ENCODE data around the gene TSPAN18.

TSPAN18 gene

DNA sequence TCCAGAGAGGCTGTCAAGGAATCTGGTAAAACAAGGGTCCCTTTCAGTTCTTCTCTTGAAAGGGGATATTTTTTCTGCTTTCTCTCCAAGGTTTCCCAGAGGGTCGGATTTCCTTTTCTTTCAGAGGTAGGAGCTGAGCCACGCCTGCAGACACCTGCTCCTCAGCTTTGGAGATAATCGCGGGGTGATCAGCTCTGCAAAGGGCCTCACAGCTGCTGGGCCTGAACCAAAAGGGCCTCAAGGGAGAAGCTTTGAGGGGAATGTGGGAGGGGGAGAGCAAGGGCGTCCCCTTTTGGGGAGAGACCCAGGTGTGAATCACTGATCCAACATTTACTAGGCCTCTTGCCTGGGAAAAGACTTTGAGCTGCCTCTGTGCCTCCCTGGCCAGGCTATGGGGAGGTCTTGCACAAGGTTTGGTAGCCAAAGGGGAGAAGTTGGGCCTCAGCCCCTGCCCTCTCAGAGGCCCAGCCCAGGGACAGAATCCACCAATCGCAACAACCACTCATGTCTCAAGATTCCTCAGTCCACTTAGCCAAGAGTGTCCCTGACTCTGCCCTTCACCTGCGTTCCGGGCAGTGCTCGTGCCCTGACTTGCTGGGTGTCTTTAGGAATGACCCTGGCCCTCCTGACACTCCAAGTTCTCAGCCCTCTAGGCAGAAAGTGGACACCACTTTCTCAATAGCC is 237.9 kb downstream of the TSPAN18 start:
- no peak for DNase-seq (ENCODE audit: low read depth)
- no peak for TF ChIP-seq CTCF (conservative IDR thresholded peaks at IDR 0.05; ENCODE audit: low read length)
- H3K4me3 ChIP-seq (ENCODE audit: low read length), result no peak overlapping the region

DNA sequence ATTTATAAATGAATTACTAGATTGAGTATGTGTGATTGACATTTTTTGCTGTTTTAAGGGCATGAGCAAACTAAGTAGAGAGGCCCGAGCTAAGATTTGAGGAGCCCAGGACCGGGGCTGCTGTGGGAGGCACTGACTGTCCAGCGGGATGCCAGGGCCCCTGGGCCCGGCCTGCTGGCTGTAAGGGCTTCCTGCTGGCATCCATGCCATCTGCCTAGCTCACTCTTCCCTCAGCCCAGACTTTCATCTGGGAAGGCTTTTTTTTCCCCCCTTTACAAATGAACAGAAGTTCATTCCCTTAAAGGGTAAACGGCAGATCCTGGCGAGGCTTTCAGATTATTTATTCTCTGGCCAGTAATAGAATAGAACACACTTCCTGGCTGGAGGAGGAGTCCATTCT is 239.9 kb downstream of the TSPAN18 start:
- no peak for TF ChIP-seq CTCF (conservative IDR thresholded peaks at IDR 0.05; ENCODE audit: low read length)
- DNase-seq (ENCODE audit: low read depth), result no peak
- H3K4me3 ChIP-seq (ENCODE audit: low read length), result no peak overlapping the region

GRCh38 chr11:44967930-44968496 is 241.3 kb downstream of the TSPAN18 start:
- DNase-seq (ENCODE audit: low read depth), result no peak
- H3K4me3 ChIP-seq (ENCODE audit: low read length), result no peak overlapping the region
- no peak for TF ChIP-seq CTCF (conservative IDR thresholded peaks at IDR 0.05; ENCODE audit: low read length)

DNA sequence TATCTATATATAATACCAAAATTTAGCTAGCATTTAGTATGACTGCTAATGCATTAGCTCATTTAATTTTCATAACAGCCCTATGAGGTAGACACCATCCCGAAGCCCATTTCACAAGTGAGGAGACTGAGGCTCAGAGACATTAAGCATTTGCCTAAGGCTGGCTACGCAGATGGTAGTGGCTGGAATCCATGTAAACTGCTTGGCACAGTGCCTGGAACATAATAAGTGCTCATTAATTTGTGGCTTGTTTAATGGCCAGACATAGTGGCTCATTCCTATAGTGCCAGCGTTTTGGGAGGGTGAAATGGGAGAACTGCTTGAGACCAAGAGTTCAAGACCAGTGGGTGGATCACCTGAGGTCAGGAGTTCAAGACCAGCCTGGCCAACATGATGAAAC is 241.7 kb downstream of the TSPAN18 start:
- no peak for TF ChIP-seq CTCF (conservative IDR thresholded peaks at IDR 0.05; ENCODE audit: low read length)
- no peak overlapping the region for H3K4me3 ChIP-seq (ENCODE audit: low read length)
- no peak for DNase-seq (ENCODE audit: low read depth)

GRCh38 chr11:44969651-44970252 is 243.0 kb downstream of the TSPAN18 start:
- H3K4me3 ChIP-seq (ENCODE audit: low read length), result no peak overlapping the region
- DNase-seq (ENCODE audit: low read depth), result no peak
- TF ChIP-seq CTCF (conservative IDR thresholded peaks at IDR 0.05; ENCODE audit: low read length), result no peak

GRCh38 chr11:44970293-44970692 is 243.5 kb downstream of the TSPAN18 start:
- no peak for DNase-seq (ENCODE audit: low read depth)
- no peak for TF ChIP-seq CTCF (conservative IDR thresholded peaks at IDR 0.05; ENCODE audit: low read length)
- H3K4me3 ChIP-seq (ENCODE audit: low read length), result no peak overlapping the region

DNA sequence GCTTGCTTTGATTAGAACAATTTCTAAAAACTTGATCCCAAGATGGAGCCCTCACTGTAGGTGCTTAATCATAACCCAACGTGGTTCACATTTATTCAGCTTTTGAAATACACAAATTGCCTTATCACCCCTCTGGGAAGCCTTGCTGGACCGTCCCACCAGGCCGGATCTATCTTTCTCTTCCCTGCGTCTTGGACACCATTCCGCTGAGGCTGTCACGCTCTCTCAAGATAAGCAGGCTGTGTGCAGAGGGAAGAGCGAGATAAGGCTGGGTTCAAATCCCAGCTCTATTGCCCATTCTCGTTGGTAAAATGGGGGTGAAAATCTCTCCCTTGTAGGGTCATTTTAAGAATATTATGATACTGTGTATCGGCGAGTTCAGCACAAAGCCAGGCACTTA is 244.4 kb downstream of the TSPAN18 start:
- no peak for DNase-seq (ENCODE audit: low read depth)
- no peak for TF ChIP-seq CTCF (conservative IDR thresholded peaks at IDR 0.05; ENCODE audit: low read length)

More for the DNA sequence above, 244.4 kb downstream of the TSPAN18 start:
- H3K4me3 ChIP-seq (ENCODE audit: low read length), result no peak overlapping the region

All from AG10803 (cell line).